Lower leg skin (tissue), 3 donors: ENCODE results near the gene UPK3A.

Experiments
- CTCF ChIP-seq, 3 donors: fragments of 450-650 bp; IDR thresholded peaks; one replicate each; pipeline ENCODE4 v1.5.1; 2016; ENCODE audit warnings: antibody characterized with exemption in 3 of 3, mild to moderate bottlenecking in 3 of 3, moderate library complexity in 2 of 3
- POLR2A ChIP-seq, 2 donors: fragments of 450-650 bp; IDR thresholded peaks; one replicate each; pipeline ENCODE4 v1.6.1; 2016 to 2017; ENCODE audit warnings: antibody characterized with exemption in 2 of 2, mild to moderate bottlenecking in 1 of 2, moderate library complexity in 1 of 2

GRCh38 chr22:45329530-45329936 lies 44.8 kb downstream of the UPK3A start:
- TF ChIP-seq CTCF (IDR thresholded peaks at IDR 0.05): no peak
- TF ChIP-seq POLR2A (IDR thresholded peaks at IDR 0.05): no peak
